Activated CD4-positive, alpha-beta memory T cell treated with anti-CD3 and anti-CD28 coated beads, Interleukin-2, amount 10 ng/mL, durations not matched to agents 7 days and 5 days (primary cell): ENCODE measurements around the gene SPRYD3. TPM values are rescaled to one million over a fixed set of nuclear protein-coding genes. Genes with fewer than 3 reads are reported as not detected.
A peak's percentile ranks its signal among the peaks of the same experiment; 100 is the strongest.
"Not testable (repeated sequence)": the region's sequence is repeated elsewhere in the genome, so short reads cannot be mapped to it uniquely, and the experiment has no call there.

Experiments used
- CTCF ChIA-PET: fragments of 350-600 bp; sonication (Branson Sonifier 250); formaldehyde crosslinking; loops from one replicate; lab custom pipeline; 2021; ENCODE audit warnings: antibody characterized with exemption, inconsistent platforms; lab: Charles Lee
- POLR2A ChIA-PET: fragments of 350-600 bp; sonication (Branson Sonifier 250); formaldehyde crosslinking; loops from one replicate; lab custom pipeline; 2021; ENCODE audit warnings: antibody characterized with exemption; lab: Charles Lee
- DNase-seq: peaks from one replicate; pipeline ENCODE4 v3.0.0-alpha.2; 2020
- H3K27ac Mint-ChIP-seq: one replicate; pipeline ENCODE4 v1.8.0; 2021; ENCODE audit warnings: mild to moderate bottlenecking, mixed read lengths
- H3K27me3 Mint-ChIP-seq: one replicate; pipeline ENCODE4 v1.8.0; 2021; ENCODE audit warnings: mixed read lengths
- H3K36me3 Mint-ChIP-seq: one replicate; pipeline ENCODE4 v1.8.0; 2021; ENCODE audit warnings: low read depth, mixed read lengths
- H3K4me1 Mint-ChIP-seq: one replicate; pipeline ENCODE4 v1.8.0; 2021; ENCODE audit warnings: mixed read lengths
- H3K4me3 Mint-ChIP-seq: one replicate; pipeline ENCODE4 v1.8.0; 2021; ENCODE audit warnings: mild to moderate bottlenecking, mixed read lengths
- H3K9me3 Mint-ChIP-seq: one replicate; pipeline ENCODE4 v1.8.0; 2021; ENCODE audit warnings: mixed read lengths
- total RNA-seq, 2 experiments: library from RNA; stranded (reverse); gene quantifications; one replicate each; pipeline ENCODE4 v1.2.3, GENCODE V29; 2021

The SPRYD3 gene
- total RNA-seq, 2 experiments from 2014 or later = 31.2 to 31.3 TPM

- POLR2A ChIA-PET = interaction anchor here (0.6 to 4.5 kb wide), 11 partner anchors 8 to 222 kb away, joined by 3 to 45 read pairs (median 3); partner anchors contain the start of genes AAAS and SPRYD3
- no peaks in the 10 kb centered on the region for H3K36me3 Mint-ChIP-seq
- peak overlapping the region; percentile 69 for H3K27ac Mint-ChIP-seq
- H3K4me3 Mint-ChIP-seq = peak overlapping the region; percentile 71
- CTCF ChIA-PET = interaction anchor here (0.8 to 10.6 kb wide), 20 partner anchors 12 to 222 kb away, joined by 3 to 236 read pairs (median 4); partner anchors contain the start of genes AAAS and SPRYD3
- H3K27me3 Mint-ChIP-seq = peaks cover 15% of the 10 kb centered on the region
- DNase-seq = peak; percentile 90
- no peaks in the 10 kb centered on the region for H3K9me3 Mint-ChIP-seq
- peaks cover 54% of the 10 kb centered on the region for H3K4me1 Mint-ChIP-seq
Observed at GRCh38 chr12:53099071-53099882, 20.1 kb upstream of the SPRYD3 start.

- Mint-ChIP-seq H3K36me3 (no peaks in the 10 kb centered on the region), H3K4me1 (peaks cover 50% of the 10 kb centered on the region), H3K4me3 (peak overlapping the region; percentile 71), H3K27ac (peak overlapping the region; percentile 69), H3K27me3 (peaks cover 15% of the 10 kb centered on the region), H3K9me3 (no peaks in the 10 kb centered on the region)
- DNase-seq = no peak
- CTCF ChIA-PET = interaction anchor here (0.6 to 10.6 kb wide), 22 partner anchors 10 to 371 kb away, joined by 3 to 236 read pairs (median 4); partner anchors contain the start of genes AAAS and SPRYD3
- POLR2A ChIA-PET = interaction anchor here (0.6 to 4.5 kb wide), 12 partner anchors 15 to 227 kb away, joined by 3 to 45 read pairs (median 3); partner anchors contain the start of genes AAAS and SPRYD3
Observed at GRCh38 chr12:53098354-53098981, 19.3 kb upstream of the SPRYD3 start.

GRCh38 chr12:53097564-53098353 is 18.6 kb upstream of the SPRYD3 start, which contains the start of gene IGFBP6:
Gene IGFBP6 (plus strand): TSS chr12:53097667. CDS start chr12:53097718, 51 bp downstream.
- peak within 1 kb of the TSS; percentile 72 for H3K4me3 Mint-ChIP-seq
- H3K36me3 Mint-ChIP-seq = no peaks in the 10 kb centered on the region
- peak within 1 kb of the TSS; percentile 65 for H3K27ac Mint-ChIP-seq
- H3K27me3 Mint-ChIP-seq = peaks cover 15% of the 10 kb centered on the region
- H3K9me3 Mint-ChIP-seq = no peaks in the 10 kb centered on the region
- peaks cover 43% of the 10 kb centered on the region for H3K4me1 Mint-ChIP-seq
- DNase-seq = peak; percentile 77
- ChIA-PET POLR2A (interaction anchor here (0.6 to 4.5 kb wide), 7 partner anchors 14 to 485 kb away, joined by 3 to 45 read pairs (median 5); partner anchors contain the start of gene SPRYD3), CTCF (interaction anchor here (0.7 to 10.6 kb wide), 14 partner anchors 11 to 100 kb away, joined by 3 to 236 read pairs (median 4); partner anchors contain the start of gene SPRYD3)

- no peak overlapping the region for H3K27ac Mint-ChIP-seq
- H3K4me1 Mint-ChIP-seq = peaks cover 38% of the 10 kb centered on the region
- no peaks in the 10 kb centered on the region for H3K9me3 Mint-ChIP-seq
- POLR2A ChIA-PET = interaction anchor here (0.6 to 4.5 kb wide), 4 partner anchors 18 to 485 kb away, joined by 3 to 45 read pairs (median 19); partner anchors contain the start of gene SPRYD3
- DNase-seq = no peak
- no peaks in the 10 kb centered on the region for H3K36me3 Mint-ChIP-seq
- H3K27me3 Mint-ChIP-seq = peaks cover 15% of the 10 kb centered on the region
- CTCF ChIA-PET = interaction anchor here (0.7 to 10.6 kb wide), 5 partner anchors 11 to 49 kb away, joined by 3 to 236 read pairs (median 5); partner anchors contain the start of gene SPRYD3
- H3K4me3 Mint-ChIP-seq = peak overlapping the region; percentile 72
Observed at GRCh38 chr12:53097207-53097563, 18.0 kb upstream of the SPRYD3 start.

GRCh38 chr12:53096759-53097158 is 17.6 kb upstream of the SPRYD3 start:
- H3K36me3 Mint-ChIP-seq = no peaks in the 10 kb centered on the region
- ChIA-PET CTCF (interaction anchor here (1.5 to 10.6 kb wide), 3 partner anchors 12 to 31 kb away, joined by 5 to 236 read pairs (median 28); partner anchors contain the start of gene SPRYD3), POLR2A (interaction anchor here (1.8 to 4.5 kb wide), 3 partner anchors 18 to 31 kb away, joined by 4 to 45 read pairs (median 34); partner anchors contain the start of gene SPRYD3)
- H3K27ac Mint-ChIP-seq = no peak overlapping the region
- H3K4me3 Mint-ChIP-seq = peak overlapping the region; percentile 72
- H3K4me1 Mint-ChIP-seq = peaks cover 35% of the 10 kb centered on the region
- H3K9me3 Mint-ChIP-seq = no peaks in the 10 kb centered on the region
- DNase-seq = no peak
- H3K27me3 Mint-ChIP-seq = peaks cover 15% of the 10 kb centered on the region

GRCh38 chr12:53096089-53096741 is 17.0 kb upstream of the SPRYD3 start:
- Mint-ChIP-seq H3K27ac (no peak overlapping the region), H3K4me3 (no peak overlapping the region), H3K36me3 (no peaks in the 10 kb centered on the region), H3K4me1 (peaks cover 32% of the 10 kb centered on the region), H3K9me3 (no peaks in the 10 kb centered on the region), H3K27me3 (peaks cover 19% of the 10 kb centered on the region)
- DNase-seq = no peak
- ChIA-PET CTCF (interaction anchor here (3.7 to 10.6 kb wide), 2 partner anchors 16 to 30 kb away, joined by 28 to 236 read pairs; partner anchors contain the start of gene SPRYD3), POLR2A (interaction anchor here (3.2 to 4.5 kb wide), 2 partner anchors 17 to 31 kb away, joined by 11 to 45 read pairs; partner anchors contain the start of gene SPRYD3)

GRCh38 chr12:53095596-53095895 is 16.4 kb upstream of the SPRYD3 start:
- not testable (repeated sequence) for H3K36me3 Mint-ChIP-seq

GRCh38 chr12:53094796-53095595 is 15.8 kb upstream of the SPRYD3 start:
- H3K27ac Mint-ChIP-seq, H3K9me3 Mint-ChIP-seq, H3K4me3 Mint-ChIP-seq, DNase-seq, H3K36me3 Mint-ChIP-seq: not testable (repeated sequence)
- CTCF ChIA-PET = interaction anchor here (0.7 to 10.6 kb wide), 2 partner anchors 29 to 39 kb away, joined by 3 to 236 read pairs; no protein-coding TSS in a partner anchor
- POLR2A ChIA-PET = interaction anchor here (3.2 kb wide), 1 partner anchor 16 kb away, joined by 11 read pairs; the partner anchor contains the start of gene SPRYD3
- H3K27me3 Mint-ChIP-seq = peaks cover 21% of the 10 kb centered on the region
- peaks cover 25% of the 10 kb centered on the region for H3K4me1 Mint-ChIP-seq

More at GRCh38 chr12:53095596-53095895, 16.4 kb upstream of the SPRYD3 start:
- ChIA-PET POLR2A (interaction anchor here (3.2 kb wide), 1 partner anchor 17 kb away, joined by 11 read pairs; the partner anchor contains the start of gene SPRYD3), CTCF (interaction anchor here (10.6 kb wide), 1 partner anchor 30 kb away, joined by 236 read pairs; no protein-coding TSS in a partner anchor)
- not testable (repeated sequence) for H3K27ac Mint-ChIP-seq, DNase-seq, H3K9me3 Mint-ChIP-seq, H3K4me3 Mint-ChIP-seq
- H3K4me1 Mint-ChIP-seq = peaks cover 28% of the 10 kb centered on the region
- H3K27me3 Mint-ChIP-seq = peaks cover 19% of the 10 kb centered on the region

- no peaks in the 10 kb centered on the region for H3K9me3 Mint-ChIP-seq
- DNase-seq = no peak
- ChIA-PET POLR2A (interaction anchor here (1.0 to 3.2 kb wide), 2 partner anchors 9 to 16 kb away, joined by 3 to 11 read pairs; partner anchors contain the start of genes SOAT2 and SPRYD3), CTCF (interaction anchor here (0.7 to 10.6 kb wide), 3 partner anchors 28 to 39 kb away, joined by 3 to 236 read pairs (median 10); no protein-coding TSS in a partner anchor)
- no peaks in the 10 kb centered on the region for H3K36me3 Mint-ChIP-seq
- H3K4me1 Mint-ChIP-seq = peaks cover 24% of the 10 kb centered on the region
- no peak overlapping the region for H3K4me3 Mint-ChIP-seq
- H3K27ac Mint-ChIP-seq = no peak overlapping the region
- H3K27me3 Mint-ChIP-seq = peaks cover 21% of the 10 kb centered on the region
Observed at GRCh38 chr12:53094394-53094787, 15.2 kb upstream of the SPRYD3 start.

- Mint-ChIP-seq H3K4me3 (no peak overlapping the region), H3K27me3 (peaks cover 22% of the 10 kb centered on the region), H3K4me1 (peaks cover 18% of the 10 kb centered on the region), H3K27ac (no peak overlapping the region), H3K36me3 (no peaks in the 10 kb centered on the region), H3K9me3 (no peaks in the 10 kb centered on the region)
- DNase-seq = no peak
- ChIA-PET POLR2A (interaction anchor here (1.0 to 3.2 kb wide), 2 partner anchors 10 to 15 kb away, joined by 3 to 11 read pairs; partner anchors contain the start of genes SOAT2 and SPRYD3), CTCF (interaction anchor here (1.6 to 2.1 kb wide), 2 partner anchors 9 to 28 kb away, joined by 8 to 10 read pairs; partner anchors contain the start of gene SOAT2)
Observed at GRCh38 chr12:53093777-53094393, 14.7 kb upstream of the SPRYD3 start.
